ENCODE data around the gene C2orf81. TPM values are rescaled to one million over a fixed set of nuclear protein-coding genes. Genes with fewer than 3 reads are reported as not detected.

C2orf81 gene
- total and polyA plus RNA-seq, 2 of the 4 experiments (the other 2 are of a cell fraction): 0.18 to 0.74 TPM

Other genes starting within 250 kb of the C2orf81 start
- gene MOB1A, start 242.7 kb downstream of the C2orf81 start, total RNA-seq (2012; rRNA removed): 60.8 and 105 TPM in 2 replicates
- 15.4 and 21.0 TPM in 2 replicates for gene MOB1A, start 242.7 kb downstream of the C2orf81 start, polyA plus RNA-seq (2012; rRNA removed)
- 122 and 136 TPM in 2 replicates for gene MTHFD2, start 223.0 kb downstream of the C2orf81 start, total RNA-seq (2012; rRNA removed)
- 53.5 and 66.8 TPM in 2 replicates for gene MTHFD2, start 223.0 kb downstream of the C2orf81 start, polyA plus RNA-seq (2012; rRNA removed)
- 0.18 TPM in 1 of 2 replicates, not detected in the other for gene SLC4A5, start 78.2 kb downstream of the C2orf81 start, total RNA-seq (2012; rRNA removed)
- gene SLC4A5, start 78.2 kb downstream of the C2orf81 start, polyA plus RNA-seq (2012; rRNA removed): 0.20 and 0.22 TPM in 2 replicates
- gene DCTN1, start 41.3 kb downstream of the C2orf81 start, total RNA-seq (2012; rRNA removed): 204 and 229 TPM in 2 replicates
- gene DCTN1, start 41.3 kb downstream of the C2orf81 start, polyA plus RNA-seq (2012; rRNA removed): 136 and 149 TPM in 2 replicates
- 43.6 and 57.2 TPM in 2 replicates for gene WDR54, start 111 bp upstream of the C2orf81 start, total RNA-seq (2012; rRNA removed)
- 47.2 and 47.9 TPM in 2 replicates for gene WDR54, start 111 bp upstream of the C2orf81 start, polyA plus RNA-seq (2012; rRNA removed)
- gene RTKN, start 20.3 kb upstream of the C2orf81 start, total RNA-seq (2012; rRNA removed): 9.4 and 11.1 TPM in 2 replicates
- gene RTKN, start 20.3 kb upstream of the C2orf81 start, polyA plus RNA-seq (2012; rRNA removed): 19.7 and 22.3 TPM in 2 replicates
- gene INO80B, start 33.5 kb upstream of the C2orf81 start, total RNA-seq (2012; rRNA removed): 4.5 and 5.3 TPM in 2 replicates
- 9.2 and 10.5 TPM in 2 replicates for gene INO80B, start 33.5 kb upstream of the C2orf81 start, polyA plus RNA-seq (2012; rRNA removed)
- gene WBP1, start 36.8 kb upstream of the C2orf81 start, total RNA-seq (2012; rRNA removed): 22.2 and 22.9 TPM in 2 replicates
- gene WBP1, start 36.8 kb upstream of the C2orf81 start, polyA plus RNA-seq (2012; rRNA removed): 78.5 and 89.3 TPM in 2 replicates
- 17.8 and 21.0 TPM in 2 replicates for gene MOGS, start 43.8 kb upstream of the C2orf81 start, total RNA-seq (2012; rRNA removed)
- 45.9 and 48.4 TPM in 2 replicates for gene MOGS, start 43.8 kb upstream of the C2orf81 start, polyA plus RNA-seq (2012; rRNA removed)
- gene MRPL53, start 51.1 kb upstream of the C2orf81 start, total RNA-seq (2012; rRNA removed): 5.2 and 6.7 TPM in 2 replicates
- 39.0 and 51.9 TPM in 2 replicates for gene MRPL53, start 51.1 kb upstream of the C2orf81 start, polyA plus RNA-seq (2012; rRNA removed)
- 6.1 and 8.4 TPM in 2 replicates for gene CCDC142, start 61.4 kb upstream of the C2orf81 start, total RNA-seq (2012; rRNA removed)
- 11.1 and 14.0 TPM in 2 replicates for gene CCDC142, start 61.4 kb upstream of the C2orf81 start, polyA plus RNA-seq (2012; rRNA removed)
- 6.3 and 9.2 TPM in 2 replicates for gene TTC31, start 61.5 kb upstream of the C2orf81 start, total RNA-seq (2012; rRNA removed)
- gene TTC31, start 61.5 kb upstream of the C2orf81 start, polyA plus RNA-seq (2012; rRNA removed): 18.8 and 20.5 TPM in 2 replicates
- 0.18 and 0.56 TPM in 2 replicates for gene LBX2, start 78.0 kb upstream of the C2orf81 start, total RNA-seq (2012; rRNA removed)
- gene LBX2, start 78.0 kb upstream of the C2orf81 start, polyA plus RNA-seq (2012; rRNA removed): 0.62 and 0.66 TPM in 2 replicates
- 29.2 and 31.4 TPM in 2 replicates for gene PCGF1, start 86.1 kb upstream of the C2orf81 start, total RNA-seq (2012; rRNA removed)
- gene PCGF1, start 86.1 kb upstream of the C2orf81 start, polyA plus RNA-seq (2012; rRNA removed): 23.4 and 28.7 TPM in 2 replicates
- gene TLX2, start 92.8 kb upstream of the C2orf81 start, total RNA-seq (2012; rRNA removed): not detected in 2 replicates
- not detected in 2 replicates for gene TLX2, start 92.8 kb upstream of the C2orf81 start, polyA plus RNA-seq (2012; rRNA removed)
- gene DQX1, start 104.6 kb upstream of the C2orf81 start, total RNA-seq (2012; rRNA removed): not detected in 2 replicates
- gene DQX1, start 104.6 kb upstream of the C2orf81 start, polyA plus RNA-seq (2012; rRNA removed): 0.07 and 0.14 TPM in 2 replicates
- gene AUP1, start 108.1 kb upstream of the C2orf81 start, total RNA-seq (2012; rRNA removed): 45.8 and 47.5 TPM in 2 replicates
- 100.0 and 104 TPM in 2 replicates for gene AUP1, start 108.1 kb upstream of the C2orf81 start, polyA plus RNA-seq (2012; rRNA removed)
- gene HTRA2, start 108.3 kb upstream of the C2orf81 start, total RNA-seq (2012; rRNA removed): 28.1 and 34.2 TPM in 2 replicates
- 23.6 and 25.9 TPM in 2 replicates for gene HTRA2, start 108.3 kb upstream of the C2orf81 start, polyA plus RNA-seq (2012; rRNA removed)
- gene LOXL3, start 132.3 kb upstream of the C2orf81 start, total RNA-seq (2012; rRNA removed): 14.2 and 17.9 TPM in 2 replicates
- 21.8 and 23.4 TPM in 2 replicates for gene LOXL3, start 132.3 kb upstream of the C2orf81 start, polyA plus RNA-seq (2012; rRNA removed)
- gene DOK1, start 133.1 kb upstream of the C2orf81 start, total RNA-seq (2012; rRNA removed): 12.2 and 15.4 TPM in 2 replicates
- gene DOK1, start 133.1 kb upstream of the C2orf81 start, polyA plus RNA-seq (2012; rRNA removed): 17.5 and 17.6 TPM in 2 replicates
- not detected in 2 replicates for gene M1AP, start 226.7 kb upstream of the C2orf81 start, total RNA-seq (2012; rRNA removed)
- gene M1AP, start 226.7 kb upstream of the C2orf81 start, polyA plus RNA-seq (2012; rRNA removed): 0.03 TPM in 1 of 2 replicates, not detected in the other
- 3.6 and 4.7 TPM in 2 replicates for gene SEMA4F, start 232.6 kb upstream of the C2orf81 start, total RNA-seq (2012; rRNA removed)
- 7.5 and 7.8 TPM in 2 replicates for gene SEMA4F, start 232.6 kb upstream of the C2orf81 start, polyA plus RNA-seq (2012; rRNA removed)

All from IMR-90 (cell line).